Liver (tissue), 9 donors: ENCODE measurements around the gene PPAN. TPM values are rescaled to one million over a fixed set of nuclear protein-coding genes. Genes with fewer than 3 reads are reported as not detected.

Experiments
- DNase-seq: peaks from one replicate; pipeline ENCODE4 v3.0.0-alpha.2; 2017; ENCODE audit warnings: low spot score
- H3K27ac ChIP-seq, 2 donors: one replicate each; pipeline ENCODE4 v1.7.0; 2013; ENCODE audit warnings: inconsistent platforms in 2 of 2, low read length in 2 of 2, control low read depth in 1 of 2, low read depth in 1 of 2, mild to moderate bottlenecking in 1 of 2
- H3K27me3 ChIP-seq, 4 donors: one replicate each; pipeline versions ENCODE4 v1.6.1 to v1.7.0; 2013; ENCODE audit warnings: low read length in 3 of 4, inconsistent platforms in 1 of 4, mild to moderate bottlenecking in 1 of 4, moderate library complexity in 1 of 4; ENCODE audit not compliant: control insufficient read depth in 4 of 4, insufficient read depth in 4 of 4
- H3K36me3 ChIP-seq, 4 donors: one replicate each; pipeline versions ENCODE4 v1.6.1 to v1.7.0; 2013; ENCODE audit warnings: low read length in 3 of 4, mild to moderate bottlenecking in 3 of 4, low read depth in 1 of 4, moderate library complexity in 1 of 4; ENCODE audit not compliant: control insufficient read depth in 4 of 4, insufficient read depth in 3 of 4
- H3K4me1 ChIP-seq, 4 donors: one replicate each; pipeline versions ENCODE4 v1.6.1 to v1.7.0; 2013; ENCODE audit warnings: low read length in 3 of 4, mild to moderate bottlenecking in 3 of 4, moderate library complexity in 1 of 4; ENCODE audit not compliant: control insufficient read depth in 4 of 4, insufficient read depth in 4 of 4
- H3K4me3 ChIP-seq, 3 donors: one replicate each; pipeline versions ENCODE4 v1.6.1 to v1.7.0; 2013; ENCODE audit warnings: low read length in 3 of 3, control low read depth in 1 of 3, low read depth in 1 of 3, mild to moderate bottlenecking in 1 of 3
- H3K9ac ChIP-seq, 2 donors: one replicate each; pipeline ENCODE4 v1.7.0; 2013; ENCODE audit warnings: low read length in 2 of 2, mild to moderate bottlenecking in 2 of 2, moderate library complexity in 2 of 2, control low read depth in 1 of 2, low read depth in 1 of 2
- H3K9me3 ChIP-seq, 4 donors: one replicate each; pipeline versions ENCODE4 v1.6.1 to v1.7.0; 2013; ENCODE audit warnings: low read length in 3 of 4; ENCODE audit not compliant: control insufficient read depth in 4 of 4
- EGR1 ChIP-seq, 2 donors: IDR thresholded peaks; 2 replicates each; pipeline ENCODE4 v1.6.1; 2016 to 2018; ENCODE audit warnings: antibody characterized with exemption in 2 of 2, low read depth in 2 of 2
- FOXA2 ChIP-seq: IDR thresholded peaks from 2 replicates; pipeline ENCODE4 v1.6.1; 2016; ENCODE audit warnings: antibody characterized with exemption
- HNF4G ChIP-seq: IDR thresholded peaks from 2 replicates; pipeline ENCODE4 v1.6.1; 2016; ENCODE audit warnings: antibody characterized with exemption
- JUND ChIP-seq, 2 donors: IDR thresholded peaks; 2 replicates each; pipeline ENCODE4 v1.6.1; 2016; ENCODE audit warnings: antibody characterized with exemption in 2 of 2
- NR2F2 ChIP-seq: IDR thresholded peaks from 2 replicates; pipeline ENCODE4 v1.6.1; 2016; ENCODE audit warnings: antibody characterized with exemption
- RAD21 ChIP-seq, 2 donors: IDR thresholded peaks; 2 replicates each; pipeline ENCODE4 v1.6.1; 2016; ENCODE audit warnings: antibody characterized with exemption in 2 of 2, mild to moderate bottlenecking in 2 of 2
- RXRA ChIP-seq, 2 donors: IDR thresholded peaks; 2 replicates each; pipeline ENCODE4 v1.6.1; 2017 to 2018; ENCODE audit warnings: antibody characterized with exemption in 2 of 2, mild to moderate bottlenecking in 1 of 2
- TAF1 ChIP-seq: conservative IDR thresholded peaks from 2 replicates; pipeline ENCODE4 v1.6.1; 2016; ENCODE audit warnings: antibody characterized with exemption, mild to moderate bottlenecking
- YY1 ChIP-seq: IDR thresholded peaks from 2 replicates; pipeline ENCODE4 v1.6.1; 2016; ENCODE audit warnings: antibody characterized with exemption, mild to moderate bottlenecking
- WGBS: extraction: QIAGEN DNeasy Blood & Tissue Kit; methylation state at CpG from one replicate; pipeline ENCODE4 v1.1.7; 2013; 5-methylcytosine and 5-hydroxymethylcytosine counted together
- polyA plus RNA-seq, 2 donors: library from polyadenylated mRNA; stranded (reverse) in 1 of 2; unstranded in 1 of 2; fragments of 200-250 nt in 1 of 2; fragments of >200 nt in 1 of 2; fragmentation: Nextera tagmentation in 1 of 2; extraction: Ambion mirVana in 1 of 2; gene quantifications; one replicate each; pipeline versions ENCODE4 v1.2.1 to v1.2.3, GENCODE V29; 2013 to 2015
- total RNA-seq, 2 donors: library from RNA; depleted of rRNA; stranded (reverse); fragments of >200 nt; gene quantifications; one replicate each; pipeline ENCODE4 v1.2.3, GENCODE V29; 2014
- TF ChIP-seq, protein P1 (sequence below): IDR thresholded peaks from 2 replicates; pipeline ENCODE4 v1.6.1; 2016; ENCODE audit warnings: antibody characterized with exemption
- TF ChIP-seq, protein P2 (sequence below): IDR thresholded peaks from 2 replicates; pipeline ENCODE4 v1.6.1; 2016; ENCODE audit warnings: antibody characterized with exemption, mild to moderate bottlenecking
- TF ChIP-seq, protein P3 (sequence below): IDR thresholded peaks from 2 replicates; pipeline ENCODE4 v1.6.1; 2016; ENCODE audit warnings: antibody characterized with exemption
- TF ChIP-seq, protein P4 (sequence below): fragments of 150-350 bp; IDR thresholded peaks from 2 replicates; pipeline ENCODE4 v1.5.1; 2017; ENCODE audit warnings: improper control_type of control experiment, low read depth, low read length; ENCODE audit not compliant: missing input control
- TF ChIP-seq, protein P5 (sequence below): IDR thresholded peaks from 2 replicates; pipeline ENCODE4 v1.6.1; 2016; ENCODE audit warnings: antibody characterized with exemption
- donor health status: healthy.
- donor health status: healthy.
- donor health status: healthy.
- donor health status: healthy.
- donor health status: healthy.

The PPAN gene
- total and polyA plus RNA-seq, 4 donors: 10.1 to 20.7 (median 14.2) TPM

DNA sequence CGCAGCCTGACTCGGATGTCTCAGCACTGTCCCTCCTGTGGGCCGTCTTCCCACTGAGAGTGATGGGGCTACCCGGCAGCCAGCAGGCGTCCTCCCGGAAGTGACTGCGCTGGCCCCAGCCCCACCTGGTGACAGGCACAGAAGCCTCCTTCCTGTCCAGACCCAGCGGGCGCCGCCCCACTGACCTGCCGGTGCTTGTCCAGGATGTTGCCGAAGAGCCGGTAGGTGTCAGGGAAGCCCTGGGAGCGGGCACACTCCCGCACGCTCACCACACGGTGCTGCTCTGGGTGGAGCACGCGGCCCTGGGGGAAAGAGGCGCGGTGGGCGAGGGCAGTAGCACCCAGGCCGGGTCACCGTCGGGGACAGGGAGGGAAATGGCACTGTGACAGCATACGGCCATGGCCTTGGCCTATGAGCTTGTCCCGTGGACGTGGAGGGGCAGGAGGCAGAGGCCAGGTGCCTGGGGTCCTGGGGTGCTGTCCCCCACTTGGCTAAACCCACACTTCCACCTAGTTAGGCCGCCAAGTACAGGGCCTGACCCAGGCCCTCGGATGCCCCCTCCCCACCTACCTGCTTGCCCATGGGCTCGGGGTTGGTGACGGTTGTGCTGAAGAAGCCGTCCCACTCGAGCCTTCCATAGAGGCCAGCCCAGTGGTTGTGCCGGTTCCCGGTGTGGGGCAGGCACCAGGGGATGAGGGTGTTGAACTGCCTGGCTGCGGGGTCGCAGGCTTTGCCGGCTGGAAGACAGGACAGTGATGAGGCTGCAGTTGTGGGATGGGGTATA lies 29.6 kb downstream of the PPAN start:
- H3K9me3 ChIP-seq: no peaks in the 10 kb centered on the region
- no peaks in the 10 kb centered on the region for H3K27me3 ChIP-seq
- no peak for DNase-seq
- no peaks in the 10 kb centered on the region for H3K4me1 ChIP-seq
- peaks cover 24 to 65% (median 34%) of the 10 kb centered on the region in 4 donors for H3K36me3 ChIP-seq
- WGBS: 94% methylated on average over 39 of the region's 39 CpGs
- H3K27ac ChIP-seq: no peak overlapping the region
- TF ChIP-seq HNF4G (no peak), RXRA (IDR thresholded peaks at IDR 0.05) (no peak), JUND (IDR thresholded peaks at IDR 0.05) (no peak), EGR1 (IDR thresholded peaks at IDR 0.05; ENCODE audit: low read depth in 2 of 2) (no peak), TAF1 (no peak), NR2F2 (no peak), FOXA2 (no peak), YY1 (no peak), RAD21 (IDR thresholded peaks at IDR 0.05) (no peak)
- TF ChIP-seq, protein P1, sequence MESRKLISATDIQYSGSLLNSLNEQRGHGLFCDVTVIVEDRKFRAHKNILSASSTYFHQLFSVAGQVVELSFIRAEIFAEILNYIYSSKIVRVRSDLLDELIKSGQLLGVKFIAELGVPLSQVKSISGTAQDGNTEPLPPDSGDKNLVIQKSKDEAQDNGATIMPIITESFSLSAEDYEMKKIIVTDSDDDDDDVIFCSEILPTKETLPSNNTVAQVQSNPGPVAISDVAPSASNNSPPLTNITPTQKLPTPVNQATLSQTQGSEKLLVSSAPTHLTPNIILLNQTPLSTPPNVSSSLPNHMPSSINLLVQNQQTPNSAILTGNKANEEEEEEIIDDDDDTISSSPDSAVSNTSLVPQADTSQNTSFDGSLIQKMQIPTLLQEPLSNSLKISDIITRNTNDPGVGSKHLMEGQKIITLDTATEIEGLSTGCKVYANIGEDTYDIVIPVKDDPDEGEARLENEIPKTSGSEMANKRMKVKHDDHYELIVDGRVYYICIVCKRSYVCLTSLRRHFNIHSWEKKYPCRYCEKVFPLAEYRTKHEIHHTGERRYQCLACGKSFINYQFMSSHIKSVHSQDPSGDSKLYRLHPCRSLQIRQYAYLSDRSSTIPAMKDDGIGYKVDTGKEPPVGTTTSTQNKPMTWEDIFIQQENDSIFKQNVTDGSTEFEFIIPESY: no peak
- TF ChIP-seq, protein P2, sequence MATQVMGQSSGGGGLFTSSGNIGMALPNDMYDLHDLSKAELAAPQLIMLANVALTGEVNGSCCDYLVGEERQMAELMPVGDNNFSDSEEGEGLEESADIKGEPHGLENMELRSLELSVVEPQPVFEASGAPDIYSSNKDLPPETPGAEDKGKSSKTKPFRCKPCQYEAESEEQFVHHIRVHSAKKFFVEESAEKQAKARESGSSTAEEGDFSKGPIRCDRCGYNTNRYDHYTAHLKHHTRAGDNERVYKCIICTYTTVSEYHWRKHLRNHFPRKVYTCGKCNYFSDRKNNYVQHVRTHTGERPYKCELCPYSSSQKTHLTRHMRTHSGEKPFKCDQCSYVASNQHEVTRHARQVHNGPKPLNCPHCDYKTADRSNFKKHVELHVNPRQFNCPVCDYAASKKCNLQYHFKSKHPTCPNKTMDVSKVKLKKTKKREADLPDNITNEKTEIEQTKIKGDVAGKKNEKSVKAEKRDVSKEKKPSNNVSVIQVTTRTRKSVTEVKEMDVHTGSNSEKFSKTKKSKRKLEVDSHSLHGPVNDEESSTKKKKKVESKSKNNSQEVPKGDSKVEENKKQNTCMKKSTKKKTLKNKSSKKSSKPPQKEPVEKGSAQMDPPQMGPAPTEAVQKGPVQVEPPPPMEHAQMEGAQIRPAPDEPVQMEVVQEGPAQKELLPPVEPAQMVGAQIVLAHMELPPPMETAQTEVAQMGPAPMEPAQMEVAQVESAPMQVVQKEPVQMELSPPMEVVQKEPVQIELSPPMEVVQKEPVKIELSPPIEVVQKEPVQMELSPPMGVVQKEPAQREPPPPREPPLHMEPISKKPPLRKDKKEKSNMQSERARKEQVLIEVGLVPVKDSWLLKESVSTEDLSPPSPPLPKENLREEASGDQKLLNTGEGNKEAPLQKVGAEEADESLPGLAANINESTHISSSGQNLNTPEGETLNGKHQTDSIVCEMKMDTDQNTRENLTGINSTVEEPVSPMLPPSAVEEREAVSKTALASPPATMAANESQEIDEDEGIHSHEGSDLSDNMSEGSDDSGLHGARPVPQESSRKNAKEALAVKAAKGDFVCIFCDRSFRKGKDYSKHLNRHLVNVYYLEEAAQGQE: no peak
- TF ChIP-seq, protein P3, sequence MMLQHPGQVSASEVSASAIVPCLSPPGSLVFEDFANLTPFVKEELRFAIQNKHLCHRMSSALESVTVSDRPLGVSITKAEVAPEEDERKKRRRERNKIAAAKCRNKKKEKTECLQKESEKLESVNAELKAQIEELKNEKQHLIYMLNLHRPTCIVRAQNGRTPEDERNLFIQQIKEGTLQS: no peak
- TF ChIP-seq, protein P4, sequence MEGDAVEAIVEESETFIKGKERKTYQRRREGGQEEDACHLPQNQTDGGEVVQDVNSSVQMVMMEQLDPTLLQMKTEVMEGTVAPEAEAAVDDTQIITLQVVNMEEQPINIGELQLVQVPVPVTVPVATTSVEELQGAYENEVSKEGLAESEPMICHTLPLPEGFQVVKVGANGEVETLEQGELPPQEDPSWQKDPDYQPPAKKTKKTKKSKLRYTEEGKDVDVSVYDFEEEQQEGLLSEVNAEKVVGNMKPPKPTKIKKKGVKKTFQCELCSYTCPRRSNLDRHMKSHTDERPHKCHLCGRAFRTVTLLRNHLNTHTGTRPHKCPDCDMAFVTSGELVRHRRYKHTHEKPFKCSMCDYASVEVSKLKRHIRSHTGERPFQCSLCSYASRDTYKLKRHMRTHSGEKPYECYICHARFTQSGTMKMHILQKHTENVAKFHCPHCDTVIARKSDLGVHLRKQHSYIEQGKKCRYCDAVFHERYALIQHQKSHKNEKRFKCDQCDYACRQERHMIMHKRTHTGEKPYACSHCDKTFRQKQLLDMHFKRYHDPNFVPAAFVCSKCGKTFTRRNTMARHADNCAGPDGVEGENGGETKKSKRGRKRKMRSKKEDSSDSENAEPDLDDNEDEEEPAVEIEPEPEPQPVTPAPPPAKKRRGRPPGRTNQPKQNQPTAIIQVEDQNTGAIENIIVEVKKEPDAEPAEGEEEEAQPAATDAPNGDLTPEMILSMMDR: no peak
- TF ChIP-seq, protein P5, sequence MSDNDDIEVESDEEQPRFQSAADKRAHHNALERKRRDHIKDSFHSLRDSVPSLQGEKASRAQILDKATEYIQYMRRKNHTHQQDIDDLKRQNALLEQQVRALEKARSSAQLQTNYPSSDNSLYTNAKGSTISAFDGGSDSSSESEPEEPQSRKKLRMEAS: no peak
- H3K4me3 ChIP-seq: no peak overlapping the region
- no peak overlapping the region for H3K9ac ChIP-seq

DNA sequence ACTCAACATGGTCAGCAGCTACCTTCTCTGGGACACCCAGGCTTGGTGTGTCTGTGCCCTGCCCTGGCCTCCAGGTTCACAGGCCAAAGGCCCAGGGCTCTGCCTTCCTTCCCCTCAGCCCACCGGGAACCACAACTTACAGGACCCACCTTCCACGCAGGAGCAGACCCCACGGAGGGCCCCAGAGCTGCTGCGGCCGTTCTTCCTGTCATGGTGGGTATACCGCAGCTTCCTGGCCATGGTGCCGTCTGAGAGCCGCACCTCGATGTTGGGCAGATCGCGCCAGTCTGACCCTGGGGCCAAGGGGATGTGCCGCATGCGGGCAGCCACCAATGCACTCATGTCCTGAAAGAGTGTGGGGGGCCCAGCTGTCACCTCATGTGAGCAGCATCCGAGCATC lies 30.8 kb downstream of the PPAN start:
- no peaks in the 10 kb centered on the region for H3K27me3 ChIP-seq
- H3K4me3 ChIP-seq: no peak overlapping the region
- TF ChIP-seq TAF1 (no peak), HNF4G (no peak), JUND (IDR thresholded peaks at IDR 0.05) (no peak), YY1 (no peak), FOXA2 (no peak), NR2F2 (no peak)
- TF ChIP-seq, protein P2: no peak
- TF ChIP-seq, protein P3: no peak
- TF ChIP-seq, protein P1: no peak
- no peaks in the 10 kb centered on the region for H3K4me1 ChIP-seq
- peaks cover 34 to 77% (median 38%) of the 10 kb centered on the region in 4 donors for H3K36me3 ChIP-seq
- 97% methylated on average over 14 of the region's 14 CpGs for WGBS
- no peaks in the 10 kb centered on the region for H3K9me3 ChIP-seq
- no peak overlapping the region for H3K9ac ChIP-seq
- DNase-seq: no peak
- H3K27ac ChIP-seq: no peak overlapping the region
